ENCODE measurements around the gene TAF4.

GRCh38 chr20:62009322-62009721 is 56.4 kb downstream of the TAF4 start:
- TF ChIP-seq, protein P1, sequence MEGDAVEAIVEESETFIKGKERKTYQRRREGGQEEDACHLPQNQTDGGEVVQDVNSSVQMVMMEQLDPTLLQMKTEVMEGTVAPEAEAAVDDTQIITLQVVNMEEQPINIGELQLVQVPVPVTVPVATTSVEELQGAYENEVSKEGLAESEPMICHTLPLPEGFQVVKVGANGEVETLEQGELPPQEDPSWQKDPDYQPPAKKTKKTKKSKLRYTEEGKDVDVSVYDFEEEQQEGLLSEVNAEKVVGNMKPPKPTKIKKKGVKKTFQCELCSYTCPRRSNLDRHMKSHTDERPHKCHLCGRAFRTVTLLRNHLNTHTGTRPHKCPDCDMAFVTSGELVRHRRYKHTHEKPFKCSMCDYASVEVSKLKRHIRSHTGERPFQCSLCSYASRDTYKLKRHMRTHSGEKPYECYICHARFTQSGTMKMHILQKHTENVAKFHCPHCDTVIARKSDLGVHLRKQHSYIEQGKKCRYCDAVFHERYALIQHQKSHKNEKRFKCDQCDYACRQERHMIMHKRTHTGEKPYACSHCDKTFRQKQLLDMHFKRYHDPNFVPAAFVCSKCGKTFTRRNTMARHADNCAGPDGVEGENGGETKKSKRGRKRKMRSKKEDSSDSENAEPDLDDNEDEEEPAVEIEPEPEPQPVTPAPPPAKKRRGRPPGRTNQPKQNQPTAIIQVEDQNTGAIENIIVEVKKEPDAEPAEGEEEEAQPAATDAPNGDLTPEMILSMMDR (IDR thresholded peaks at IDR 0.05): no peak
- no peak for TF ChIP-seq POLR2A (IDR thresholded peaks at IDR 0.05)
